K562 (cell line): ENCODE results near the gene DLGAP1. TPM values are rescaled to one million over a fixed set of nuclear protein-coding genes. Genes with fewer than 3 reads are reported as not detected.

Experiments used
- CHD2 ChIP-seq: IDR thresholded peaks from 2 replicates; pipeline ENCODE4 v1.6.1; 2011; ENCODE audit warnings: low read depth, low read length
- MTA2 ChIP-seq: fragments of 450-650 bp; IDR thresholded peaks from 2 replicates; pipeline ENCODE4 v1.6.1; 2016; ENCODE audit warnings: low read depth
- SETDB1 ChIP-seq: IDR thresholded peaks from one replicate; pipeline ENCODE4 v1.6.1; 2012; ENCODE audit warnings: low read length, control low read depth, inconsistent platforms
- polyA plus RNA-seq, 8 experiments: library from polyadenylated mRNA; depleted of rRNA in 4 of 8; stranded (reverse) in 5 of 8; unstranded in 3 of 8; fragments of >200 nt; fragmentation: Nextera tagmentation in 2 of 8; fragmentation: Illumina TruSeq in 1 of 8; extraction: Ambion mirVana in 2 of 8; extraction: Trizol in 1 of 8; gene quantifications; 2 replicates each; pipeline versions ENCODE4 v1.2.1 to v1.2.3, GENCODE V29; 2011 to 2014; ENCODE audit warnings: inconsistent platforms in 1 of 8, missing spikeins in 1 of 8
- total RNA-seq, 7 experiments: library from RNA; depleted of rRNA in 6 of 7; stranded (reverse); fragments of >200 nt in 6 of 7; fragmentation: Illumina TruSeq in 2 of 7; extraction: Trizol in 2 of 7; gene quantifications; 2 replicates each; pipeline versions ENCODE4 v1.2.1 to v1.2.3, GENCODE V29; 2011 to 2021; ENCODE audit warnings: low replicate concordance in 1 of 7
- TF ChIP-seq, protein P1 (sequence below): fragments of 200-600 bp; sonication (generic); IDR thresholded peaks from one replicate; pipeline ENCODE4 v1.6.1; 2012; ENCODE audit warnings: mild to moderate bottlenecking, low read depth, low read length, inconsistent platforms
- TF ChIP-seq, protein P2 (sequence below): sonication (generic); formaldehyde crosslinking; IDR thresholded peaks from 2 replicates; pipeline ENCODE4 v1.5.0; 2020; ENCODE audit warnings: missing genetic modification reagents

The DLGAP1 gene
- total and polyA plus RNA-seq, 9 of the 15 experiments (the other 6 are each of a cell fraction or from before 2014, with no cell fraction given): 0.04 to 0.22 (median 0.08) TPM

DNA sequence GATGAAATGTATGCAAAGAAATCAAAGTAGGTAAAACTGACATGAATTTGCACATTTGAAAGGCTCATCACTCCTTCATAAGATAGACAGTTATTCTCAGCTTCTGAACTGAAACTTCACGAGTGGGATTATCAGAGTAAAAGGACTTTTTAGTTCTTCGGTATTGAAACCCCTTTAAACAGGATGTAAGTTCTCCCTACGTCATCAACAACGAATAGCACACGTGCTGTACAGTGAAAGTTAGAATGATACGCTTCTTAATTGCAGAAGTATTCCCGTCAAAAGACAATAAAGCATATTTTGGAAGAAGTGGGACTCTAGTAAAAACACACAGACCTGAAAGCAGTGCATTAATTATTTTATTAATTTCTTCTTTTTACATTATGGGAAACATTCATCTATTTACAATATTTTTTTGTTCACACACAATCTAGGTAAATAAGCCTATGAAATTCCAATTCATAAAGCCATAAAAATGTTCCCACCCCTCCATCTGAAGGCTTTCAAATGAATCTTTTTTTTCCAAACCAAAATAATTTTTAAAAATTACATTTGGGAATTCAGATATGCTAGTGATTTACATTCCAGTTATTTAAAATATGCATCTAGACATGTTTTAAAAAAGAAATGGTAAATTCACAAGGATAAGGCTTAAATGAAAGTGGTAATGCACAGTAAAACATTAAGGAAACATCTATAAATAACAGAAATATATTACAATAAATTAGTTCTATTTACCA, 959.2 kb downstream of the DLGAP1 start (continued):
- TF ChIP-seq, protein P1, sequence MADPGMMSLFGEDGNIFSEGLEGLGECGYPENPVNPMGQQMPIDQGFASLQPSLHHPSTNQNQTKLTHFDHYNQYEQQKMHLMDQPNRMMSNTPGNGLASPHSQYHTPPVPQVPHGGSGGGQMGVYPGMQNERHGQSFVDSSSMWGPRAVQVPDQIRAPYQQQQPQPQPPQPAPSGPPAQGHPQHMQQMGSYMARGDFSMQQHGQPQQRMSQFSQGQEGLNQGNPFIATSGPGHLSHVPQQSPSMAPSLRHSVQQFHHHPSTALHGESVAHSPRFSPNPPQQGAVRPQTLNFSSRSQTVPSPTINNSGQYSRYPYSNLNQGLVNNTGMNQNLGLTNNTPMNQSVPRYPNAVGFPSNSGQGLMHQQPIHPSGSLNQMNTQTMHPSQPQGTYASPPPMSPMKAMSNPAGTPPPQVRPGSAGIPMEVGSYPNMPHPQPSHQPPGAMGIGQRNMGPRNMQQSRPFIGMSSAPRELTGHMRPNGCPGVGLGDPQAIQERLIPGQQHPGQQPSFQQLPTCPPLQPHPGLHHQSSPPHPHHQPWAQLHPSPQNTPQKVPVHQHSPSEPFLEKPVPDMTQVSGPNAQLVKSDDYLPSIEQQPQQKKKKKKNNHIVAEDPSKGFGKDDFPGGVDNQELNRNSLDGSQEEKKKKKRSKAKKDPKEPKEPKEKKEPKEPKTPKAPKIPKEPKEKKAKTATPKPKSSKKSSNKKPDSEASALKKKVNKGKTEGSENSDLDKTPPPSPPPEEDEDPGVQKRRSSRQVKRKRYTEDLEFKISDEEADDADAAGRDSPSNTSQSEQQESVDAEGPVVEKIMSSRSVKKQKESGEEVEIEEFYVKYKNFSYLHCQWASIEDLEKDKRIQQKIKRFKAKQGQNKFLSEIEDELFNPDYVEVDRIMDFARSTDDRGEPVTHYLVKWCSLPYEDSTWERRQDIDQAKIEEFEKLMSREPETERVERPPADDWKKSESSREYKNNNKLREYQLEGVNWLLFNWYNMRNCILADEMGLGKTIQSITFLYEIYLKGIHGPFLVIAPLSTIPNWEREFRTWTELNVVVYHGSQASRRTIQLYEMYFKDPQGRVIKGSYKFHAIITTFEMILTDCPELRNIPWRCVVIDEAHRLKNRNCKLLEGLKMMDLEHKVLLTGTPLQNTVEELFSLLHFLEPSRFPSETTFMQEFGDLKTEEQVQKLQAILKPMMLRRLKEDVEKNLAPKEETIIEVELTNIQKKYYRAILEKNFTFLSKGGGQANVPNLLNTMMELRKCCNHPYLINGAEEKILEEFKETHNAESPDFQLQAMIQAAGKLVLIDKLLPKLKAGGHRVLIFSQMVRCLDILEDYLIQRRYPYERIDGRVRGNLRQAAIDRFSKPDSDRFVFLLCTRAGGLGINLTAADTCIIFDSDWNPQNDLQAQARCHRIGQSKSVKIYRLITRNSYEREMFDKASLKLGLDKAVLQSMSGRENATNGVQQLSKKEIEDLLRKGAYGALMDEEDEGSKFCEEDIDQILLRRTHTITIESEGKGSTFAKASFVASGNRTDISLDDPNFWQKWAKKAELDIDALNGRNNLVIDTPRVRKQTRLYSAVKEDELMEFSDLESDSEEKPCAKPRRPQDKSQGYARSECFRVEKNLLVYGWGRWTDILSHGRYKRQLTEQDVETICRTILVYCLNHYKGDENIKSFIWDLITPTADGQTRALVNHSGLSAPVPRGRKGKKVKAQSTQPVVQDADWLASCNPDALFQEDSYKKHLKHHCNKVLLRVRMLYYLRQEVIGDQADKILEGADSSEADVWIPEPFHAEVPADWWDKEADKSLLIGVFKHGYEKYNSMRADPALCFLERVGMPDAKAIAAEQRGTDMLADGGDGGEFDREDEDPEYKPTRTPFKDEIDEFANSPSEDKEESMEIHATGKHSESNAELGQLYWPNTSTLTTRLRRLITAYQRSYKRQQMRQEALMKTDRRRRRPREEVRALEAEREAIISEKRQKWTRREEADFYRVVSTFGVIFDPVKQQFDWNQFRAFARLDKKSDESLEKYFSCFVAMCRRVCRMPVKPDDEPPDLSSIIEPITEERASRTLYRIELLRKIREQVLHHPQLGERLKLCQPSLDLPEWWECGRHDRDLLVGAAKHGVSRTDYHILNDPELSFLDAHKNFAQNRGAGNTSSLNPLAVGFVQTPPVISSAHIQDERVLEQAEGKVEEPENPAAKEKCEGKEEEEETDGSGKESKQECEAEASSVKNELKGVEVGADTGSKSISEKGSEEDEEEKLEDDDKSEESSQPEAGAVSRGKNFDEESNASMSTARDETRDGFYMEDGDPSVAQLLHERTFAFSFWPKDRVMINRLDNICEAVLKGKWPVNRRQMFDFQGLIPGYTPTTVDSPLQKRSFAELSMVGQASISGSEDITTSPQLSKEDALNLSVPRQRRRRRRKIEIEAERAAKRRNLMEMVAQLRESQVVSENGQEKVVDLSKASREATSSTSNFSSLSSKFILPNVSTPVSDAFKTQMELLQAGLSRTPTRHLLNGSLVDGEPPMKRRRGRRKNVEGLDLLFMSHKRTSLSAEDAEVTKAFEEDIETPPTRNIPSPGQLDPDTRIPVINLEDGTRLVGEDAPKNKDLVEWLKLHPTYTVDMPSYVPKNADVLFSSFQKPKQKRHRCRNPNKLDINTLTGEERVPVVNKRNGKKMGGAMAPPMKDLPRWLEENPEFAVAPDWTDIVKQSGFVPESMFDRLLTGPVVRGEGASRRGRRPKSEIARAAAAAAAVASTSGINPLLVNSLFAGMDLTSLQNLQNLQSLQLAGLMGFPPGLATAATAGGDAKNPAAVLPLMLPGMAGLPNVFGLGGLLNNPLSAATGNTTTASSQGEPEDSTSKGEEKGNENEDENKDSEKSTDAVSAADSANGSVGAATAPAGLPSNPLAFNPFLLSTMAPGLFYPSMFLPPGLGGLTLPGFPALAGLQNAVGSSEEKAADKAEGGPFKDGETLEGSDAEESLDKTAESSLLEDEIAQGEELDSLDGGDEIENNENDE: no peak
- no peak for TF ChIP-seq SETDB1
- TF ChIP-seq MTA2: no peak
- TF ChIP-seq CHD2: no peak
- TF ChIP-seq, protein P2, sequence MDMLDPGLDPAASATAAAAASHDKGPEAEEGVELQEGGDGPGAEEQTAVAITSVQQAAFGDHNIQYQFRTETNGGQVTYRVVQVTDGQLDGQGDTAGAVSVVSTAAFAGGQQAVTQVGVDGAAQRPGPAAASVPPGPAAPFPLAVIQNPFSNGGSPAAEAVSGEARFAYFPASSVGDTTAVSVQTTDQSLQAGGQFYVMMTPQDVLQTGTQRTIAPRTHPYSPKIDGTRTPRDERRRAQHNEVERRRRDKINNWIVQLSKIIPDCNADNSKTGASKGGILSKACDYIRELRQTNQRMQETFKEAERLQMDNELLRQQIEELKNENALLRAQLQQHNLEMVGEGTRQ (CRISPR knock-in tag): no peak
